ENCODE data around the gene PA2G4.
"Not testable (repeated sequence)": the region's sequence is repeated elsewhere in the genome, so short reads cannot be mapped to it uniquely, and the experiment has no call there.

Gene PA2G4

DNA sequence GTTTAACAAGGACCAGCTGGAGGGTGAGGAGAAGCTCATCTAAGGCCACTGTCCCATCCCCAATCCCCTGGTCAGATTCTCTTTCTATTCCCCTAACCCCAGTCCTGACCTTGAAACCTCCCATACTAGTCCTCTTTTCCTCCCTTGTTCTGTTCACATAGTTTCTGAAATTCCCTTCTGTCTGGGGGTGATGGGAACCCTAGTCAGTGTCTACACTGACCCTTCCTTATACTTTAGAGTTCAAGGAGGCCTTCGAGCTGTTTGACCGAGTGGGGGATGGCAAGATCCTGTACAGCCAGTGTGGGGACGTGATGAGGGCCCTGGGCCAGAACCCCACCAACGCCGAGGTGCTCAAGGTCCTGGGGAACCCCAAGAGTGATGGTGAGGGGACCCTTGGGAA lies 50.5 kb downstream of the PA2G4 start:
- no peak for DNase-seq

- DNase-seq, result no peak
These were observed 51.0 kb downstream of the PA2G4 start for GRCh38 chr12:56155256-56155845.

GRCh38 chr12:56156464-56157200 lies 52.3 kb downstream of the PA2G4 start:
- not testable (repeated sequence) for DNase-seq

GRCh38 chr12:56157201-56158028 lies 53.1 kb downstream of the PA2G4 start:
- DNase-seq, result peak; percentile 70

DNA sequence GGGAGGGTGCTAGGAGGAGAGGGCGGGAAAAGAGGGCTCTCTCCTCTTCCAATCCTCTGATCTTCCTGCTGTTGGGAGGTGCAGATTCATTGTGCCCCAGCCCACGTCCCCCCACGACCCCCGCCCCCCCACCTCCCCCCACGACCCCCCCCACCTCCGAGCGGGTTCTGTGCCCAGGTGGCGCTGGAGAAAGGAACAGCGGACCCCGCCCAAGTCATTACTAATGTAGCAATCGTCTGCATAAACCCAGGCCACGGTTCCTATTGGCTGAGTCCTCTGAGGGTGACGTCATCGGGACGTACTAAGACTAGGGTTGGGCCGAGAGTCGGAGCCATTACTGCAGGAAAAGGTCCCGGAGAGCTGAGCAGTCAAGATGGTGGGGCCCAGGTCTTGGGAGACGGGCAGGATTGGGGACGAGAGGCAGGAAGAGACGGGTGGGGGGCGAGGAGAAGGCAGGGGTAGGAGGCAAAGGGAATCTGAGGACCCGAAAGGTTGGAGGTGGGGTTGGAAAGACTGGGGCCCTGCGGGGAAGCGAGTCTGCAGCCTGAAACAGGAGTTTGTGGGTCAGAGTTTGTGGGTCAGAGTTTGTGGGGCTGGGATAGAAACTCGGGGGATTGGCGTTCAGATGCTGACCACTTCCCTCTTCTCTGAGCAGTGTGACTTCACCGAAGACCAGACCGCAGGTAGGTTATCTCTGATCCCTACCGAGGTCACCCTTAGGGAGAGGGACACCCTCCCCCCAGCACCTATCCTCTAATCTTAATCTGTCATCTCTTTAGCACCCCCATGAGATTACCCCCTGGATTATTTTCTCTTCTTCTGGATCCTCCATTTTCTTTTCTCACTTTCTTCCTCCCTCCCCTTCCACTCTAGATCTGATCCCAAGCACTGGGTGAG lies 53.9 kb downstream of the PA2G4 start, which contains the start of gene MYL6:
TSS of gene MYL6 (plus strand) at position 331 of the 897 bp plus-strand sequence. CDS start at position 374, 43 bp downstream.
- DNase-seq, result peak; percentile 98

- peak; percentile 28 for DNase-seq
These were observed 54.6 kb downstream of the PA2G4 start for GRCh38 chr12:56158926-56159461.

- no peak for DNase-seq
These were observed 55.3 kb downstream of the PA2G4 start for GRCh38 chr12:56159482-56160192.

- no peak for DNase-seq
These were observed 55.9 kb downstream of the PA2G4 start for GRCh38 chr12:56160193-56160763.

DNA sequence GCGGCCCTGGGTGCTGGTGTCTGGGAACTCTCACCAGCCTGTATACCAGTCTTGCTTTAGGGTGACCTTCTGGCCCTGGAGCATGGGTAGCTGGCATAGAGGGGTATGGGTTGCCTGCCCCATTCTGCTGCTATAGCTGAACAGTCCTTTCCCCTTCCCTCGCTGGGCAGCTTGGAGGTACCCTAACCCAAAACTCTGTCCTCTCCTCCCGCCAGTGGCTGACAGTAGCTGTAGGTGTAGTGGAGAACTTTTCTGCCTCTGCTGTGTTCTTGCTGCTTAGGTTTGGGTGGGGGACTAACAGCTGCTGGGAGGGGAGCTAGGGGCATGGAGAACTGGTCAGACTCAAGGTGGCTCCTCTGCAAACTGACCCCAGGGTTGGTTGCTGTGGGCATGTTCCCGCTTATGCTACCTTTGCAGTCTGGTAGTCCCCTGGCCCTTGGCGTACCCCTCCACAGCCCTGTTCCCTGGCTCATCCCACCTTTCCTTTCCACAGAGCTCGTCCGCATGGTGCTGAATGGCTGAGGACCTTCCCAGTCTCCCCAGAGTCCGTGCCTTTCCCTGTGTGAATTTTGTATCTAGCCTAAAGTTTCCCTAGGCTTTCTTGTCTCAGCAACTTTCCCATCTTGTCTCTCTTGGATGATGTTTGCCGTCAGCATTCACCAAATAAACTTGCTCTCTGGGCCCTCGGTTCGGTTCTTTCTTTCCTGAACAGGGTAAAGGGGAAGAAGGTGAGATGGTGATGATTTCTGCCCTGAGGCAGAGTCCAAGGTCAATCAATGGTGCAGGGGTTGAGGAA lies 56.7 kb downstream of the PA2G4 start:
- DNase-seq, result no peak

- DNase-seq, result no peak
These were observed 57.5 kb downstream of the PA2G4 start for GRCh38 chr12:56161690-56162351.

- DNase-seq, result no peak
These were observed 58.3 kb downstream of the PA2G4 start for GRCh38 chr12:56162468-56163290.

Measured in midbrain (tissue), 1 donor.